Upper lobe of left lung (tissue), 6 donors: Measurements from ENCODE around the gene BIN2. TPM values are rescaled to one million over a fixed set of nuclear protein-coding genes. Genes with fewer than 3 reads are reported as not detected.
"Not testable (repeated sequence)": the region's sequence is repeated elsewhere in the genome, so short reads cannot be mapped to it uniquely, and the experiment has no call there.

Experiments used
- ATAC-seq, 2 donors: fragments of 200-7000 bp; cut with Tn5 transposase; one replicate each; pipeline ENCODE4 v1.9.1; 2022; ENCODE audit warnings: mild to moderate bottlenecking in 2 of 2, moderate library complexity in 2 of 2; ENCODE audit not compliant: low FRiP score in 2 of 2
- DNase-seq, 2 donors: peaks; one replicate each; pipeline ENCODE4 v3.0.0-alpha.2; 2019 to 2020
- H3K27ac ChIP-seq, 4 donors: fragments of 200-600 bp; sonication (generic); one replicate each; pipeline ENCODE4 v1.5.1; 2016 to 2019
- H3K27me3 ChIP-seq, 4 donors: fragments of 200-600 bp; sonication (generic); one replicate each; pipeline ENCODE4 v1.5.1; 2017 to 2019
- H3K36me3 ChIP-seq, 4 donors: fragments of 200-600 bp; sonication (generic); one replicate each; pipeline ENCODE4 v1.5.1; 2016 to 2019
- H3K4me1 ChIP-seq, 4 donors: fragments of 200-600 bp; sonication (generic); one replicate each; pipeline ENCODE4 v1.5.1; 2018 to 2019
- H3K4me3 ChIP-seq, 4 donors: fragments of 200-600 bp; sonication (generic); one replicate each; pipeline ENCODE4 v1.5.1; 2017 to 2019; ENCODE audit warnings: mild to moderate bottlenecking in 2 of 4, moderate library complexity in 1 of 4
- H3K9me3 ChIP-seq, 4 donors: fragments of 200-600 bp; sonication (generic); one replicate each; pipeline ENCODE4 v1.5.1; 2018 to 2019
- EP300 ChIP-seq, 4 donors: sonication (generic); formaldehyde crosslinking; IDR thresholded peaks; one replicate each; pipeline ENCODE4 v1.5.1; 2017; ENCODE audit warnings: antibody characterized with exemption in 4 of 4, control low read depth in 2 of 4
- POLR2A ChIP-seq, 4 donors: fragments of 450-650 bp; IDR thresholded peaks; one replicate each; pipeline ENCODE4 v1.5.1; 2016 to 2017; ENCODE audit warnings: antibody characterized with exemption in 4 of 4, mild to moderate bottlenecking in 2 of 4
- POLR2AphosphoS5 ChIP-seq, 2 donors: sonication (generic); formaldehyde crosslinking; IDR thresholded peaks; one replicate each; pipeline ENCODE4 v1.5.1; 2017; ENCODE audit warnings: antibody characterized with exemption in 2 of 2
- WGBS, 2 donors: methylation state at CpG; one replicate each; pipeline ENCODE4 v1.1.5; 2017 to 2018; 5-methylcytosine and 5-hydroxymethylcytosine counted together
- total RNA-seq, 6 donors: library from RNA; depleted of rRNA in 4 of 6; stranded (reverse); fragments of >200 nt in 4 of 6; gene quantifications; one replicate each; pipeline versions ENCODE4 v1.1.0 to v1.2.1, GENCODE V29; 2016 to 2021
- TF ChIP-seq, protein P1 (sequence below), 6 experiments: fragments of 450-650 bp in 4 of 6; fragments of 200-600 bp in 2 of 6; sonication (generic) in 2 of 6; IDR thresholded peaks; one replicate each; pipeline ENCODE4 v1.5.1; 2016 to 2019; ENCODE audit warnings: antibody characterized with exemption in 6 of 6
- donor health status: DM: no; HTN: no; CAD: no; lungs with moderate emphysema.
- donor health status: DM: no; HTN: yes; CAD: no; lungs with severe emphysema.

BIN2 gene
- total RNA-seq, 6 donors from 2014 or later, result 16.5 to 54.5 (median 30.6) TPM

DNA sequence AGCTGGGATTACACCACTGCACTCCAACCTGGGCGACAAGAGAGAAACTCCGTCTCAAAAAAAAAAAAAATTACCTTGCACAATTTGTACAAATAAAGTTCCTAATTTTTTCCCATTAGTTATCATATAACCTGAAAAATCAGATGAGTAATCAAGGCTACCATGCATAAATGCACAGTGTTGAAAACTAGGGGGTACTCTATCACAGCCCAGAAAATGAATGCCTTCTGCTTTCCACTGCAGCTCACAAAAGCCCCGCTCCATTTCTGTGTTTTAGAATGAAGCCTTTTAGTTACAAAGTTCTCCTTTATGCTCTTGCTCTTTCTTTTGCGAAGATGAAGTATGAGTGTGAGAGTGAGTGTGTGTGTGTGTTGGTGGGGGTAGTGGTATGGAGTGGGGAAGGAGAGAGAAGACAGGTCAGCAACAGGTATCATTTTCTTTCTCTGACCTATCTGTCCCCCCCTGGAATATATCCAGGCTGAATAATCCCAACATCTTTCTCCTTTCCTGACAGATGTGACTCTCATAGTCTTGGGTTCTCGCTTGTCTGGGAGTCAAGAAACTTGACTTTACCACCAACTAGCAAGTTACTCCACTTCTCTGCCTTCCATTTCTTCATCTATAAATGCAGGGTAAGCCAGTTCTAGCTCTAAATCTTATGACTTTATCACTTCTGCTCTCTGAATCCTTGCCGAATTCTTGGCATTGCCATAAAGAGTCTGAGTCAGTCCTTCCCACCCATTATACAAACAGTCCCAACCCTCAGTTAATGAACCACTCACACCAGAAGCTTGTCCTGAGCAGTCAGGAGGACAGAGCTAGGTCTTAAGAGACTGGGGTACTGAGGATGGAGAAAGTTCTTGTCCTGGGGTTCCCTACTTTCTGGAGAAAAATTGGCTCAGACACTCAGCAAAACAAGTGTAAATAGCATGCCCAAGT is 16.1 kb downstream of the BIN2 start:
- Histone ChIP-seq H3K4me3 (no peak overlapping the region), H3K9me3 (no peaks in the 10 kb centered on the region), H3K4me1 (peaks cover 0 to 13% (median 1%) of the 10 kb centered on the region in 4 donors), H3K36me3 (no peaks in the 10 kb centered on the region), H3K27me3 (no peaks in the 10 kb centered on the region), H3K27ac (peak overlapping the region in 2 of 4 donors; percentile 18 to 26)
- DNase-seq (no peak), ATAC-seq (peak; percentile 83 to 86)
- TF ChIP-seq, protein P1, sequence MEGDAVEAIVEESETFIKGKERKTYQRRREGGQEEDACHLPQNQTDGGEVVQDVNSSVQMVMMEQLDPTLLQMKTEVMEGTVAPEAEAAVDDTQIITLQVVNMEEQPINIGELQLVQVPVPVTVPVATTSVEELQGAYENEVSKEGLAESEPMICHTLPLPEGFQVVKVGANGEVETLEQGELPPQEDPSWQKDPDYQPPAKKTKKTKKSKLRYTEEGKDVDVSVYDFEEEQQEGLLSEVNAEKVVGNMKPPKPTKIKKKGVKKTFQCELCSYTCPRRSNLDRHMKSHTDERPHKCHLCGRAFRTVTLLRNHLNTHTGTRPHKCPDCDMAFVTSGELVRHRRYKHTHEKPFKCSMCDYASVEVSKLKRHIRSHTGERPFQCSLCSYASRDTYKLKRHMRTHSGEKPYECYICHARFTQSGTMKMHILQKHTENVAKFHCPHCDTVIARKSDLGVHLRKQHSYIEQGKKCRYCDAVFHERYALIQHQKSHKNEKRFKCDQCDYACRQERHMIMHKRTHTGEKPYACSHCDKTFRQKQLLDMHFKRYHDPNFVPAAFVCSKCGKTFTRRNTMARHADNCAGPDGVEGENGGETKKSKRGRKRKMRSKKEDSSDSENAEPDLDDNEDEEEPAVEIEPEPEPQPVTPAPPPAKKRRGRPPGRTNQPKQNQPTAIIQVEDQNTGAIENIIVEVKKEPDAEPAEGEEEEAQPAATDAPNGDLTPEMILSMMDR (IDR thresholded peaks at IDR 0.05), result no peak
- TF ChIP-seq POLR2AphosphoS5 (IDR thresholded peaks at IDR 0.05), result no peak
- no peak for TF ChIP-seq EP300 (IDR thresholded peaks at IDR 0.05)
- 70 to 74% methylated on average over 6 of the region's 6 CpGs for WGBS, 2 donors

DNA sequence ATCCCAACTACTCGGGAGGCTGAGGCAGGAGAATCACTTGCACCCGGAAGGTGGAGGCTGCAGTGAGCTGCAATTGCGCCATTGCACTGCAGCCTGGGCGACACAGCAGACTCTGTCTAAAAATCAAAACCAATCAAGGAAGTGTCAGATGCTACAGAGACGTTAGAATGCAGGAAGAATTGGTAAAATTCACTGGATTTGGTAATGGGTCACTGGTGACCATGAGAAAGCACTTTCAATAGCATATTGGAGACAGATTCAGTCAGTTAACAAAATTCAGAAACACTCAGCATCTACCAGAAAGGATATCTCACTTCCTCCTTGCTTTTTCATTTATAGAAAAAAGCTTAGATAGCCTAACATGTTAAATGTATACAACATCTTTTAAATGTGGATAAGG is 17.5 kb downstream of the BIN2 start:
- no peak for ATAC-seq

DNA sequence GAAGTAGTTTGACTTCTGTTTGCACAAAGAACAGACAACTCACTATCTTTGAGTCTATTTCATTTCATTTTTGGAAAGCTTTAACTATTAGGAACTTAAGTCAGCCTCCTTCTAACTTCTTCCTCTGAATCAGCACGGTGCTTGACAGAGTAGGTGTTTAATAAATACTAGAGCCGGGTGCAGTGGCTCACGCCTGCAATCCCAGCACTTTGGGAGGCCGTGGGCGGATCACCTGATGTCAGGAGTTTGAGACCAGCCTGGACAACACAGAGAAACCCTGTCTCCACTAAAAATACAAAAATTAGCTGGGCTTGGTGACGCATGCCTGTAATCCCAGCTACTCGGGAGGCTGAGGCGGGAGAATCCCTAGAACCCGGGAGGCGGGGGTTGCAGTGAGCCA is 23.2 kb downstream of the BIN2 start:
- not testable (repeated sequence) for H3K27ac ChIP-seq, H3K27me3 ChIP-seq, DNase-seq, H3K4me3 ChIP-seq, H3K4me1 ChIP-seq, H3K36me3 ChIP-seq, H3K9me3 ChIP-seq, ATAC-seq
- 87% methylated on average over 10 of the region's 10 CpGs for WGBS, 2 donors

More for the DNA sequence above, 17.5 kb downstream of the BIN2 start:
- no peak overlapping the region for H3K27ac ChIP-seq
- peaks cover 0 to 13% (median 1%) of the 10 kb centered on the region in 4 donors for H3K4me1 ChIP-seq
- no peak for TF ChIP-seq EP300 (IDR thresholded peaks at IDR 0.05)
- TF ChIP-seq, protein P1 (IDR thresholded peaks at IDR 0.05), result no peak
- TF ChIP-seq POLR2AphosphoS5 (IDR thresholded peaks at IDR 0.05), result no peak
- TF ChIP-seq POLR2A (IDR thresholded peaks at IDR 0.05), result no peak
- H3K9me3 ChIP-seq, result no peaks in the 10 kb centered on the region
- H3K27me3 ChIP-seq, result no peaks in the 10 kb centered on the region
- no peak for DNase-seq
- 71 to 78% methylated on average over 5 of the region's 5 CpGs for WGBS, 2 donors
- no peaks in the 10 kb centered on the region for H3K36me3 ChIP-seq
- H3K4me3 ChIP-seq, result no peak overlapping the region

DNA sequence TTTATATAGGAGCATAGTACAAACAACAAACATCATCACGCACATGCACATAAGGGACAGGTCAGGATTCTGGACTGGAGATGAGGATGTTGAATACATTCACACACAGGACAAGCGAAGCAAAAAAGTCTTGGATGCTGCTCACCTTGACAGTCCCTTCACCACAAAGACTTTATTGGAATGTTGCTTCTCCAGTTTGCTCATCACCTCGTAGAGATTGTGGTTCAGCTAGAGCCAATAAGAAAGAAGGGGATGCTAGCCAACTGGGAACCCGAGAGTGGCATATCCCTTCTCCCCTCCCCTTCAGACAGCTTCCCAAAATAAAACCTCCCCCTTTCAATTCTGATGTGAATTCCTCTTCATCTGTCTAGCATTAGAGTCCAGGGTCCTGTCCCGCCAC is 28.3 kb downstream of the BIN2 start:
- Histone ChIP-seq H3K4me3 (no peak overlapping the region), H3K27ac (no peak overlapping the region), H3K9me3 (no peaks in the 10 kb centered on the region), H3K27me3 (no peaks in the 10 kb centered on the region), H3K36me3 (peaks cover 0 to 11% (median 3%) of the 10 kb centered on the region in 4 donors), H3K4me1 (no peaks in the 10 kb centered on the region)
- TF ChIP-seq EP300 (IDR thresholded peaks at IDR 0.05) (no peak), POLR2AphosphoS5 (IDR thresholded peaks at IDR 0.05) (no peak), POLR2A (IDR thresholded peaks at IDR 0.05) (no peak)
- TF ChIP-seq, protein P1 (IDR thresholded peaks at IDR 0.05), result no peak
- 78 to 91% methylated on average over 5 of the region's 5 CpGs for WGBS, 2 donors
- ATAC-seq (no peak), DNase-seq (no peak)

DNA sequence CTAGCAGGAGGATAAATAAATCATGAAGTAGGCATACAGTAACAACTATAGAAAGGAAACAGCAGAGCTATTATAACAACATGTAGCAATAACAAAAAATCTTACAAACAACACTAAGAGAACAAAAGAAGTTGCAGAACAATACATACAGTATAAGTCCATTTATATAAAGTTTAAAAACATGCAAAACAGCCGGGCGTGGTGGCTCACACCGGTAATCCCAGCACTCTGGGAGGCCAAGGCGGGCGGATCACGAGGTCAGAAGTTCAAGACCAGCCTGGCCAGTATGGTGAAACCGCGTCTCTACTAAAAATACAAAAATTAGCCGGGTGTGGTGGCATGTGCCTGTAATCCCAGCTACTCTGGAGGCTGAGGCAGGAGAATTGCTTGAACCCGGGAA is 29.9 kb downstream of the BIN2 start:
- WGBS, 2 donors, result 86 to 88% methylated on average over 10 of the region's 10 CpGs
- H3K4me1 ChIP-seq, H3K27me3 ChIP-seq, ATAC-seq, H3K4me3 ChIP-seq, H3K27ac ChIP-seq, H3K36me3 ChIP-seq, DNase-seq, H3K9me3 ChIP-seq: not testable (repeated sequence)

DNA sequence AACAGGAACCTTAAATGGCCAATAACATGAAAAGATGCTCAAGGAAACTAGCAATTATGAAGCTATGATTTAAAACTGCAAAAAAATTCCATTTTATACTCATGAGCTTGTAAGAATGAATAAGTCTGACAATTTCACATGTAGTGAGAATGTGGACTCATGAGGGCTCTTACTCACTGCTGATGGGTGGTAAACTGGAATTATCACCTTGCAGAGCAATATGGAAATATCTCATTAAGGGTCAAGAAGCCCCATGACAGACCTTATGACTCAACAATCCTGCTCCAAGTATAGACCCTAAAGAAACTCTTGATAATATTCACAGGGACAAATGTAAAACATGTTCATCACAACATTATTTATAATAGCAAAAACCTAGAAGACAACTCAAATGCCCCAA is 30.3 kb downstream of the BIN2 start:
- TF ChIP-seq, protein P1 (IDR thresholded peaks at IDR 0.05), result no peak
- TF ChIP-seq POLR2A (IDR thresholded peaks at IDR 0.05), result no peak
- TF ChIP-seq POLR2AphosphoS5 (IDR thresholded peaks at IDR 0.05), result no peak
- no peak for TF ChIP-seq EP300 (IDR thresholded peaks at IDR 0.05)
- no peaks in the 10 kb centered on the region for H3K9me3 ChIP-seq
- ATAC-seq (no peak), DNase-seq (no peak)
- H3K36me3 ChIP-seq, result peaks cover 0 to 7% (median 3%) of the 10 kb centered on the region in 4 donors
- H3K27me3 ChIP-seq, result no peaks in the 10 kb centered on the region
- H3K4me3 ChIP-seq, result no peak overlapping the region
- no peaks in the 10 kb centered on the region for H3K4me1 ChIP-seq
- H3K27ac ChIP-seq, result no peak overlapping the region

DNA sequence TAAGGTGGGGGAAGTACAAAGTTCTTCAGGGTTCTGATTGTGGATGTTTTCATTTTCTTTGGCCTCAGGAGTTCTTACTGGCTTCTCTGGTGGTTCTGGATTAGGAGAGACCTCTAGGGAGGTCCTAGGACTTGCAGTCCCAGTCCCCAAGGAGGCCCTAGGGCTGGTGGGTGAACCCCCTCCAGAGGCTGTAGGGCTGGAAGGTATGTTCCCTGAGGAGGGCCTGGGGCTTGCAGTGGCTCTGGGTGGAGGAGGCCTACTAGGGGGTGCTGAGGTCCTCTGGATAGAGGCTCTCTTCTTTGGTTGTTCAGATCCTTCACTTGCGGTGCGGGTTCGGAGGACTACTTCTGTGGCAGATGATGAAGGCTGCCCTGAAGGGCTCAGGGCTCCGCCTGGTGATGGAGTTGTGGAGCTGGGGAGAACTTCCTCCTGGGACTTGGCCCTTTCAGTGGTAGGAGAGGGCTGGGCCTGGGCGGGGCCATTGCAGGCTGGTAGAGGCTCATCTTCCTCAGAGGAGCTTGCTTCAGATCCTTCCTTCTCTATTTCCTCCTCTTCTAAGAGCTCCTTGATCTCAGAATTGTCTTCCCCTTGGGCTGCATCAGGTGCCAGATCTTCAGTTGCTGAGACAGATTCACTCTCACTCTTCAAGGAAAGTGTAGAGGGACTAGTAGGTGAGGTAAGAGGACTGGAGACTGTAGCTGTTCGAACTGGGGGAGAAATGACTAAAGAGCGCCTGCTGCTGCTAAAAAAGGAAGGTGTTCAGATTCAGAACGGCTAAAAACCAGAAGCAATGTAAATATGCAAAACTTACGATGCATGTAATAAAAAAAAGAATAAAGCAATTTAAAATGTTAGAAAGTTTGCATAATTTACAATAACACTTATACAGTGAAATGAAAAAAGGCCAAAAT is 32.1 kb downstream of the BIN2 start:
- DNase-seq (peak in 1 of 2 donors; percentile 79), ATAC-seq (peak; percentile 66 to 87)
- not testable (repeated sequence) for H3K36me3 ChIP-seq, H3K9me3 ChIP-seq, H3K4me1 ChIP-seq, H3K4me3 ChIP-seq, H3K27me3 ChIP-seq, H3K27ac ChIP-seq
- 73 to 77% methylated on average over 5 to 9 of the region's 9 CpGs for WGBS, 2 donors
